GM23338 (cell line): ENCODE data around the gene SLC51A. TPM values are rescaled to one million over a fixed set of nuclear protein-coding genes. Genes with fewer than 3 reads are reported as not detected.
A peak's percentile ranks its signal among the peaks of the same experiment; 100 is the strongest.

Source experiments
- ATAC-seq: fragments of 200-7000 bp; cut with Tn5 transposase; 3 replicates; pipeline ENCODE4 v1.9.1; 2020
- DNase-seq: peaks from one replicate; pipeline ENCODE4 v3.0.0-alpha.2; 2015; ENCODE audit warnings: low spot score
- H2AFZ ChIP-seq: fragments of 200-600 bp; sonication (generic); 2 replicates; pipeline ENCODE4 v1.8.0; 2016; ENCODE audit warnings: antibody characterized with exemption, mild to moderate bottlenecking, moderate library complexity
- H3F3A ChIP-seq: fragments of 200-600 bp; sonication (generic); replicated peaks from 2 replicates; pipeline ENCODE4 v1.8.0; 2017; ENCODE audit warnings: antibody characterized with exemption, mixed run types, low read depth
- H3K27ac ChIP-seq: fragments of 200-600 bp; sonication (generic); 2 replicates; pipeline ENCODE4 v1.6.1; 2016; ENCODE audit warnings: low read depth
- H3K27me3 ChIP-seq: fragments of 200-600 bp; sonication (generic); 2 replicates; pipeline ENCODE4 v1.8.0; 2016; ENCODE audit warnings: mild to moderate bottlenecking, mixed run types, moderate library complexity; ENCODE audit not compliant: insufficient read depth
- H3K36me3 ChIP-seq: fragments of 200-600 bp; sonication (generic); 2 replicates; pipeline ENCODE4 v1.8.0; 2016; ENCODE audit warnings: mild to moderate bottlenecking; ENCODE audit not compliant: insufficient read depth
- H3K4me1 ChIP-seq: fragments of 200-600 bp; sonication (generic); 2 replicates; pipeline ENCODE4 v1.8.0; 2016; ENCODE audit warnings: mild to moderate bottlenecking, moderate library complexity; ENCODE audit not compliant: insufficient read depth
- H3K4me2 ChIP-seq: fragments of 200-600 bp; sonication (generic); 2 replicates; pipeline ENCODE4 v1.7.1; 2017; ENCODE audit warnings: mixed run types
- H3K4me3 ChIP-seq: fragments of 200-600 bp; sonication (generic); 2 replicates; pipeline ENCODE4 v1.6.1; 2016; ENCODE audit warnings: mixed run types
- H3K79me2 ChIP-seq: fragments of 200-600 bp; sonication (generic); replicated peaks from 2 replicates; pipeline ENCODE4 v1.8.0; 2017; ENCODE audit warnings: mild to moderate bottlenecking; ENCODE audit not compliant: insufficient read depth
- H3K9me2 ChIP-seq: fragments of 200-600 bp; sonication (generic); 2 replicates; pipeline ENCODE4 v1.8.0; 2017; ENCODE audit not compliant: insufficient read depth
- H4K20me1 ChIP-seq: fragments of 200-600 bp; sonication (generic); replicated peaks from 2 replicates; pipeline ENCODE4 v1.8.0; 2017; ENCODE audit warnings: mild to moderate bottlenecking; ENCODE audit not compliant: insufficient read depth
- H3K27ac Mint-ChIP-seq: 2 replicates; pipeline ENCODE4 v1.8.0; 2020; ENCODE audit warnings: inconsistent platforms, mild to moderate bottlenecking, moderate library complexity, mixed read lengths
- H3K27me3 Mint-ChIP-seq: 3 replicates; pipeline ENCODE4 v1.8.0; 2022; ENCODE audit warnings: low read depth, mild to moderate bottlenecking, moderate library complexity, mixed read lengths, inconsistent platforms; ENCODE audit not compliant: insufficient read depth, poor library complexity
- H3K36me3 Mint-ChIP-seq: 3 replicates; pipeline ENCODE4 v1.8.0; 2021; ENCODE audit warnings: low read depth, mild to moderate bottlenecking, inconsistent platforms, moderate library complexity, mixed read lengths
- H3K4me1 Mint-ChIP-seq: 3 replicates; pipeline ENCODE4 v1.8.0; 2020; ENCODE audit warnings: mild to moderate bottlenecking, inconsistent platforms, mixed read lengths
- H3K4me3 Mint-ChIP-seq: 3 replicates; pipeline ENCODE4 v1.8.0; 2021; ENCODE audit warnings: moderate library complexity, mild to moderate bottlenecking, inconsistent platforms, mixed read lengths
- H3K9me3 Mint-ChIP-seq: 3 replicates; pipeline ENCODE4 v1.8.0; 2020; ENCODE audit warnings: moderate library complexity, mild to moderate bottlenecking, inconsistent platforms, mixed read lengths
- CREB1 ChIP-seq: fragments of 250-450 bp; sonication (Bioruptor Pico); IDR thresholded peaks from 2 replicates; pipeline ENCODE4 v1.5.0; 2020; ENCODE audit warnings: low read depth, mild to moderate bottlenecking, moderate library complexity
- ETS1 ChIP-seq: IDR thresholded peaks from 2 replicates; pipeline ENCODE4 v1.6.1; 2016; ENCODE audit warnings: antibody characterized with exemption
- JUNB ChIP-seq: IDR thresholded peaks from one replicate; pipeline ENCODE4 v1.6.1; 2016; ENCODE audit warnings: antibody characterized with exemption; ENCODE audit not compliant: unreplicated experiment
- NANOG ChIP-seq: IDR thresholded peaks from 2 replicates; pipeline ENCODE4 v1.6.1; 2016; ENCODE audit warnings: antibody characterized with exemption, borderline replicate concordance
- ZNF114 ChIP-seq: fragments of 250-450 bp; sonication (Bioruptor Pico); IDR thresholded peaks from 2 replicates; pipeline ENCODE4 v1.5.0; 2020; ENCODE audit warnings: mild to moderate bottlenecking, moderate library complexity
- ZNF331 ChIP-seq: fragments of 250-450 bp; sonication (Bioruptor Pico); IDR thresholded peaks from 2 replicates; pipeline ENCODE4 v1.5.0; 2020; ENCODE audit warnings: low read depth, mild to moderate bottlenecking, moderate library complexity
- polyA plus RNA-seq: library from polyadenylated mRNA; unstranded; fragments of >200 nt; fragmentation: Nextera tagmentation; extraction: Ambion mirVana; gene quantifications from 2 replicates; pipeline ENCODE4 v1.2.1, GENCODE V29; 2016
- total RNA-seq: library from RNA; depleted of rRNA; stranded (reverse); fragments of >200 nt; shearing (Covaris generic); gene quantifications from 2 replicates; pipeline ENCODE4 v1.2.3, GENCODE V29; 2014
- TF ChIP-seq, protein P1 (sequence below): IDR thresholded peaks from one replicate; pipeline ENCODE4 v1.6.1; 2018; ENCODE audit warnings: antibody characterized with exemption; ENCODE audit not compliant: unreplicated experiment

Gene SLC51A
- total and polyA plus RNA-seq, 2 experiments from 2014 or later: 4.0 to 6.7 TPM

GRCh38 chr3:196236223-196236622 is 19.9 kb downstream of the SLC51A start:
- no peaks in the 10 kb centered on the region for H3K9me2 ChIP-seq
- DNase-seq: no peak
- H3K79me2 ChIP-seq: no peaks in the 10 kb centered on the region
- peaks cover 9% of the 10 kb centered on the region; the same call in 1 of the 2 replicates for H3K4me1 ChIP-seq
- no peak overlapping the region for H3K4me2 ChIP-seq
- H3K4me3 ChIP-seq: no peak overlapping the region
- no peaks in the 10 kb centered on the region for H3K9me3 Mint-ChIP-seq
- H3K36me3 Mint-ChIP-seq: peaks cover 7% of the 10 kb centered on the region; the same call in 2 of the 3 replicates
- ATAC-seq: no peak
- H3K27me3 Mint-ChIP-seq: peaks cover 1% of the 10 kb centered on the region
- H3K4me3 Mint-ChIP-seq: no peak overlapping the region
- 0 out of 2 replicates have a peak, but pooled peaks cover 5% of the 10 kb centered on the region for H4K20me1 ChIP-seq
- no peak overlapping the region for H3K27ac ChIP-seq
- H3K4me1 Mint-ChIP-seq: peaks cover 9% of the 10 kb centered on the region; the same call in 1 of the 3 replicates
- no peak overlapping the region for H2AFZ ChIP-seq
- H3K27me3 ChIP-seq: no peaks in the 10 kb centered on the region
- H3F3A ChIP-seq: no peaks in the 10 kb centered on the region
- no peak overlapping the region for H3K27ac Mint-ChIP-seq
- TF ChIP-seq ZNF114 (CRISPR knock-in tag): no peak
- H3K36me3 ChIP-seq: no peaks in the 10 kb centered on the region; the same call in 1 of the 2 replicates

DNA sequence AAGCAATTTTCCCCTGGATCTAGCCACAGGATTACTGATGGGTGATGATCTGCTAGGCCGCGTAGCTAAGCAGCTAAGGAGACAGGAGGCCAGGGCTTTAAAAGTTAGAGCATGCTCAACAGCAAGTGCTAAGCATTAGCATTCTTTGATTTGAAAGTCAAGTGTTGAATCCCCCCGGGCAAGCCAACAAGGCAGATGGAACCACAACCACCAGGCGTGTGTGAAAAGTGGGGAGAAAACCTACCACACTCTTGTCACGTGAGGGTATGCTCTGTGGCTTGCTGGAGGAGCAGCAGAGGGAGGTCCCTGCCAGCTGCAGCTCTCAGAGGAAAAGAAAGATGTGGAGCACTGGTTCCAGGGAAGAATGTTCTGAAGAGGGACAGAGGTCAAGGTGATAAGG is 20.9 kb downstream of the SLC51A start:
- no peak for TF ChIP-seq ETS1
- no peak for TF ChIP-seq CREB1 (CRISPR knock-in tag)
- H3F3A ChIP-seq: 0 out of 2 replicates have a peak, but pooled peaks cover 3% of the 10 kb centered on the region
- H3K4me1 ChIP-seq: peaks cover 9% of the 10 kb centered on the region; the same call in 1 of the 2 replicates
- no peak overlapping the region for H3K4me3 Mint-ChIP-seq
- H3K36me3 Mint-ChIP-seq: peaks cover 17% of the 10 kb centered on the region
- no peak for ATAC-seq
- H3K4me1 Mint-ChIP-seq: peaks cover 9% of the 10 kb centered on the region; the same call in 1 of the 3 replicates
- H3K27me3 ChIP-seq: no peaks in the 10 kb centered on the region
- no peak for DNase-seq
- no peak overlapping the region for H3K27ac Mint-ChIP-seq
- no peaks in the 10 kb centered on the region for H3K9me2 ChIP-seq
- 0 out of 2 replicates have a peak, but pooled peaks cover 5% of the 10 kb centered on the region for H4K20me1 ChIP-seq
- H2AFZ ChIP-seq: no peak overlapping the region
- H3K4me2 ChIP-seq: no peak overlapping the region
- H3K9me3 Mint-ChIP-seq: no peaks in the 10 kb centered on the region
- H3K79me2 ChIP-seq: no peaks in the 10 kb centered on the region
- no peaks in the 10 kb centered on the region; the same call in 1 of the 2 replicates for H3K36me3 ChIP-seq
- no peak overlapping the region for H3K27ac ChIP-seq
- no peak overlapping the region for H3K4me3 ChIP-seq
- no peaks in the 10 kb centered on the region for H3K27me3 Mint-ChIP-seq

GRCh38 chr3:196238612-196239560 is 22.6 kb downstream of the SLC51A start:
- Mint-ChIP-seq H3K36me3 (peaks cover 30% of the 10 kb centered on the region), H3K27ac (peak overlapping the region; percentile 32; the same call in 1 of the 2 replicates), H3K4me3 (no peak overlapping the region), H3K9me3 (peaks cover 6% of the 10 kb centered on the region; the same call in 1 of the 3 replicates), H3K4me1 (peaks cover 9% of the 10 kb centered on the region; the same call in 1 of the 3 replicates), H3K27me3 (no peaks in the 10 kb centered on the region)
- H3K4me2 ChIP-seq: no peak overlapping the region
- no peak overlapping the region for H2AFZ ChIP-seq
- 0 out of 2 replicates have a peak, but pooled peaks cover 3% of the 10 kb centered on the region for H3F3A ChIP-seq
- no peaks in the 10 kb centered on the region; the same call in 1 of the 2 replicates for H3K36me3 ChIP-seq
- H3K79me2 ChIP-seq: no peaks in the 10 kb centered on the region
- no peaks in the 10 kb centered on the region for H3K9me2 ChIP-seq
- peak overlapping the region; percentile 34; the same call in 1 of the 2 replicates for H3K27ac ChIP-seq
- H3K4me3 ChIP-seq: no peak overlapping the region
- peak; percentile 62 for ATAC-seq
- peaks cover 9% of the 10 kb centered on the region; the same call in 1 of the 2 replicates for H3K4me1 ChIP-seq
- no peak for DNase-seq
- H3K27me3 ChIP-seq: no peaks in the 10 kb centered on the region
- H4K20me1 ChIP-seq: 0 out of 2 replicates have a peak, but pooled peaks cover 5% of the 10 kb centered on the region
- TF ChIP-seq, protein P1, sequence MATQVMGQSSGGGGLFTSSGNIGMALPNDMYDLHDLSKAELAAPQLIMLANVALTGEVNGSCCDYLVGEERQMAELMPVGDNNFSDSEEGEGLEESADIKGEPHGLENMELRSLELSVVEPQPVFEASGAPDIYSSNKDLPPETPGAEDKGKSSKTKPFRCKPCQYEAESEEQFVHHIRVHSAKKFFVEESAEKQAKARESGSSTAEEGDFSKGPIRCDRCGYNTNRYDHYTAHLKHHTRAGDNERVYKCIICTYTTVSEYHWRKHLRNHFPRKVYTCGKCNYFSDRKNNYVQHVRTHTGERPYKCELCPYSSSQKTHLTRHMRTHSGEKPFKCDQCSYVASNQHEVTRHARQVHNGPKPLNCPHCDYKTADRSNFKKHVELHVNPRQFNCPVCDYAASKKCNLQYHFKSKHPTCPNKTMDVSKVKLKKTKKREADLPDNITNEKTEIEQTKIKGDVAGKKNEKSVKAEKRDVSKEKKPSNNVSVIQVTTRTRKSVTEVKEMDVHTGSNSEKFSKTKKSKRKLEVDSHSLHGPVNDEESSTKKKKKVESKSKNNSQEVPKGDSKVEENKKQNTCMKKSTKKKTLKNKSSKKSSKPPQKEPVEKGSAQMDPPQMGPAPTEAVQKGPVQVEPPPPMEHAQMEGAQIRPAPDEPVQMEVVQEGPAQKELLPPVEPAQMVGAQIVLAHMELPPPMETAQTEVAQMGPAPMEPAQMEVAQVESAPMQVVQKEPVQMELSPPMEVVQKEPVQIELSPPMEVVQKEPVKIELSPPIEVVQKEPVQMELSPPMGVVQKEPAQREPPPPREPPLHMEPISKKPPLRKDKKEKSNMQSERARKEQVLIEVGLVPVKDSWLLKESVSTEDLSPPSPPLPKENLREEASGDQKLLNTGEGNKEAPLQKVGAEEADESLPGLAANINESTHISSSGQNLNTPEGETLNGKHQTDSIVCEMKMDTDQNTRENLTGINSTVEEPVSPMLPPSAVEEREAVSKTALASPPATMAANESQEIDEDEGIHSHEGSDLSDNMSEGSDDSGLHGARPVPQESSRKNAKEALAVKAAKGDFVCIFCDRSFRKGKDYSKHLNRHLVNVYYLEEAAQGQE: no peak
- TF ChIP-seq ZNF331 (CRISPR knock-in tag) (no peak), ETS1 (no peak), JUNB (no peak), NANOG (no peak)
